ENCODE data around the gene CA9.

The CA9 gene

GRCh38 chr9:35682051-35682450 is 8.3 kb downstream of the CA9 start:
- TF ChIP-seq, protein P1, sequence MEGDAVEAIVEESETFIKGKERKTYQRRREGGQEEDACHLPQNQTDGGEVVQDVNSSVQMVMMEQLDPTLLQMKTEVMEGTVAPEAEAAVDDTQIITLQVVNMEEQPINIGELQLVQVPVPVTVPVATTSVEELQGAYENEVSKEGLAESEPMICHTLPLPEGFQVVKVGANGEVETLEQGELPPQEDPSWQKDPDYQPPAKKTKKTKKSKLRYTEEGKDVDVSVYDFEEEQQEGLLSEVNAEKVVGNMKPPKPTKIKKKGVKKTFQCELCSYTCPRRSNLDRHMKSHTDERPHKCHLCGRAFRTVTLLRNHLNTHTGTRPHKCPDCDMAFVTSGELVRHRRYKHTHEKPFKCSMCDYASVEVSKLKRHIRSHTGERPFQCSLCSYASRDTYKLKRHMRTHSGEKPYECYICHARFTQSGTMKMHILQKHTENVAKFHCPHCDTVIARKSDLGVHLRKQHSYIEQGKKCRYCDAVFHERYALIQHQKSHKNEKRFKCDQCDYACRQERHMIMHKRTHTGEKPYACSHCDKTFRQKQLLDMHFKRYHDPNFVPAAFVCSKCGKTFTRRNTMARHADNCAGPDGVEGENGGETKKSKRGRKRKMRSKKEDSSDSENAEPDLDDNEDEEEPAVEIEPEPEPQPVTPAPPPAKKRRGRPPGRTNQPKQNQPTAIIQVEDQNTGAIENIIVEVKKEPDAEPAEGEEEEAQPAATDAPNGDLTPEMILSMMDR (IDR thresholded peaks at IDR 0.05; ENCODE audit: low read depth, low read length), result no peak
- H3K4me3 ChIP-seq (ENCODE audit: low read depth, low read length), result no peak overlapping the region

- TF ChIP-seq, protein P1 (IDR thresholded peaks at IDR 0.05; ENCODE audit: low read depth, low read length), result no peak
- no peak overlapping the region for H3K4me3 ChIP-seq (ENCODE audit: low read depth, low read length)
These were observed 9.0 kb downstream of the CA9 start for GRCh38 chr9:35682520-35683315.

GRCh38 chr9:35683323-35683722 is 9.6 kb downstream of the CA9 start:
- no peak overlapping the region for H3K4me3 ChIP-seq (ENCODE audit: low read depth, low read length)

GRCh38 chr9:35684921-35685320 is 11.2 kb downstream of the CA9 start:
- TF ChIP-seq, protein P1 (IDR thresholded peaks at IDR 0.05; ENCODE audit: low read depth, low read length), result no peak
- H3K4me3 ChIP-seq (ENCODE audit: low read depth, low read length), result peak overlapping the region; percentile 22; the same call in 1 of the 2 replicates

More at GRCh38 chr9:35683323-35683722, 9.6 kb downstream of the CA9 start:
- TF ChIP-seq, protein P1 (IDR thresholded peaks at IDR 0.05; ENCODE audit: low read depth, low read length), result no peak

- TF ChIP-seq, protein P1 (IDR thresholded peaks at IDR 0.05; ENCODE audit: low read depth, low read length), result no peak
- H3K4me3 ChIP-seq (ENCODE audit: low read depth, low read length), result peak overlapping the region; percentile 22
These were observed 11.8 kb downstream of the CA9 start for GRCh38 chr9:35685506-35685905.

DNA sequence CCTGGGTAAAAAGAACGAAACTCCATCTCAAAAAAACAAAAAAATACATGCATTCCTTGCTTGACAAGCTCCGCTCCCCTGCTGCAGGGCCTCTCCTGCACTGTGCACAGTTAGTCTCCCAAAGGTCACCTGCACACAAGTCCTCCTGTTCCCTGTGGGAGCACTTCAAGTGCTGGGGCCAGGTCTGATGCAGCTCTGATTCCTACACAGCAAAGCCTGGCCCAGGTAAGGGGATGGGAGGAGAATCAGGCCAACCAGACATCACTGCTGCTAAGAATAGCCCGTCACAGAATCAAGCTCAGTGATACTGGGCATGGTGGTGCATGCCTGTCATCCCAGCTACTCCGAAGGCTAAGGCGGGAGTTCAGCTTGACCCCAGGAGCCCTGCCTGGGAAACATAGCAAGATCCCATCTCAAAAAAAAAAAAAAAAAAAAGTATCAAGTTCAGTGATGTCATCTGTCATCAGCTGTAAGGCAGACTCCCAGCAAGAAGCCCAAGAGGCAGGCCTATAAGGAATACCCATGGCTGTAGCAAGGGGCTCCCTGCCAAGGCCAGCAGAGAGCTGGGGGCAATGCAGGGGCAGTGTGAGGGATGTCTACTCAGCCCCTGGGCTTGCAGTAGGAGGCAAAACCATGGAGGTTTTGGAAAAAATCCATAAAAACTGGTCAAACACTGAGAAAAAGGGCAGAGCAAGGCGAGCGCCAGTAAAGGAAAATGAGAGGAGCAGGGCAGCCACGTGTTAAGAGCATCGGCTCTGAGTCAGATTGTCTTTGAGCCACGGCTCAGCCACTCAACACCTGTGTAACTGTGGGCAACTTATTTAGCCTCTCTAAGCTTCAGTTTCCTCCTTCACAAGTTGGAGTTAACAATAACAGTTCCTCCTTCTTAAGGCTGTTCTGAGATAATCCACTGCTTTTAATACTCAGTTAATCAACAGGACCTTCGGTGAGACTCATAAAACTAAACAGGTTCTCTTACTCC is 12.8 kb downstream of the CA9 start:
- peak overlapping the region; percentile 100 for H3K4me3 ChIP-seq (ENCODE audit: low read depth, low read length)
- TF ChIP-seq, protein P1 (IDR thresholded peaks at IDR 0.05; ENCODE audit: low read depth, low read length), result no peak

Measured in WI38 (cell line).